GM12874 (cell line): ENCODE measurements around the gene PIR.

Experiments
- CTCF ChIP-seq: IDR thresholded peaks from 2 replicates; pipeline ENCODE4 v1.5.1; 2011; ENCODE audit warnings: low read depth, mild to moderate bottlenecking, control low read depth, low read length, moderate library complexity; ENCODE audit not compliant: insufficient read depth

Gene PIR

GRCh38 chrX:15356444-15356843 is 136.7 kb downstream of the PIR start:
- no peak for TF ChIP-seq CTCF

DNA sequence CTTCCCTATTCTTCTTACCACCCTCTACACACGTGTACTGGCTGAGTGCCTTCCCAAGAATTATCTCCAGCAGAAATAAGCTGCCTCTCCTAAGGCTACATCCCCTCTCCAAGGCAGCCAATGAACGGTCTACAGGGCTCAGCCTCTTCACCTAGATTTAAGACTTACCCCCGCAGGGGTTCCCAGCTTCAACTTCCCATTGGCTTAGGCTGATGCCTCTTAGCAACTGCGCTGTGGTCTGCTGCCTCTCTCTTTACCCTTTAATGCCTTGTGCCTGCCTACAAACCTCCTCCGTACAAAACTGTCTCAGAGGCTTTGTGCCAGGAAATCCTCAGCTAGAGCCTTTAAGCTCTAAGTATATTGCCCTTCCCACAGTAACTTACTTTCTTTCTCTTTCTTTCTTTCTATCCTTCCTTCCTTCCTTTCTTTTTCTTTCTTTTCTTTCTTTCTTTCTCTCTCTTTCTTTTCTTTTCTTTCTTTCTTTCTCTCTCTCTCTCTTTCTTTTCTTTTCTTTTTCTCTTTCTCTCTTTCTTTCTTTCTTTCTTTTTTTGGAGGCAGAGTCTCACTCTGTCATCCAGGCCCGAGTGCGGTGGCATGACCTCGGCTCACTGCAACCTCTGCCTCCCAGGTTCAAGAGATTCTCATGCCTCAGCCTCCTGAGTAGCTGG is 142.7 kb downstream of the PIR start:
- TF ChIP-seq CTCF, result no peak

DNA sequence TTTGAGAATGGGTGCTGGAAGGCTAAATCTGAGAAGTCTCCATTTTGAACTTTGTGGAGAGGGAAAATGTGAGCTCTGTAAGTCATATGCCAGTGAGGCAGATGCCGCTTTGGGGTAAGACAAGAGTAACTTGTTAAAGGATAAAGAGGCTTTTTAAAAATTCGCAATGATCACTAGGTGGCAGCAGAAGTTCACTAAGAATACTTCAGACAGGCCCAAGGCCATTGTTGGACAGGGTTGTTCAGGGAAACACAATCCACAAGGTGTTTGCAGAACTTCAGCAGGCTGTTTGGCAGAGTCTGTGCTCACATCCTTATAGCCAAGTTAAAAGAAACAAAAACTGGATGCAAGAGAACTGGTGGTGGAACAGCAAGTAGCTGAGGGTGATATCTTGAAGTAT is 144.1 kb downstream of the PIR start:
- TF ChIP-seq CTCF, result peak; percentile 24; the same call in 1 of the 2 replicates

GRCh38 chrX:15345976-15346375 is 147.2 kb downstream of the PIR start:
- no peak for TF ChIP-seq CTCF

DNA sequence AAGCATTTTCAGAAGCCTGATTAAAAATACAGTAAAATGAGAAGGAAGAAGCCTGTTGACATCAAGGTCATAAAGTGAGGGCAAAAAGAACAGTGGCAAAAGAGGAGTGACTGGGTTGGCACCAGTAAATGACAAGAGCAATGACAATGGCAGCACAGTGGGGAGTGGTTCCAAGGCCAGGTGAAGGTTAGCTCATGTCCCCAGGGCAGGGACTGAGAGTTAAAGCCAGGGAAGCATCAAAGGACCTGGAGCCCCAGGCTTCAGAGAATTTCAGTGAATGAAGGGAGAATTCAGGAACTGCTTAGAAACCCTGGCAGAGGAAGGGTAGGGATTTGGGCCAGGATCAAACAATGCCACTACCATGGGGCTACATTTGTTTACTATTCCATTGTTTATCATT is 149.0 kb downstream of the PIR start:
- TF ChIP-seq CTCF, result no peak

DNA sequence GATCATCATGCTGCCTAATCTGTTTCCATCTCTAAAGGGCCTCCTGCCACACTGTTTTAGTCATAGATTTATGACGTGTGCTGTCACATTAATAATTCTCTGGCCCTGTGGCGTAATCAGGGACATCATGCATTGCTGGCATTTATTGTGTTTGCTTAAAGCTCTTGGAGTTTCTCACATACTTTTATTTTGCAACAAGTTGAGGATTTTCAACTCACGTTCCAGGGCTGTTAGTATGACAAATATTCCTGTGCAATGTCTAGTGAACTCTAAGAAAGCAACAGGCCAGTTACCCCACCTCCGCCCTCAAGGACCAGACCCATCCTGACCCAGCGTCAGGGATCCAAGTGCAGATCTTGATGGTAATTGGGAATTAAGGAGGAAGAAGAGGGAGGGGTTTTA is 150.1 kb downstream of the PIR start:
- TF ChIP-seq CTCF, result no peak

GRCh38 chrX:15340867-15341266 is 152.3 kb downstream of the PIR start:
- no peak for TF ChIP-seq CTCF
